ENCODE measurements around the gene AFG3L2. TPM values are rescaled to one million over a fixed set of nuclear protein-coding genes. Genes with fewer than 3 reads are reported as not detected.

The AFG3L2 gene
- total and polyA plus RNA-seq, 2 of the 13 experiments (the other 11 are each of a cell fraction or from before 2014, with no cell fraction given), result 28.6 to 86.9 TPM

GRCh38 chr18:12334366-12334808 lies 42.6 kb downstream of the AFG3L2 start:
- peaks cover 16 to 31% of the 10 kb centered on the region in 2 experiments; a peak in 4 of 5 replicates for H3K36me3 ChIP-seq (replicated peaks in 1 of 2; ENCODE audit: control insufficient read depth in 1 of 2, insufficient read depth in 2 of 2, low read length in 2 of 2)
- H3K27me3 ChIP-seq (ENCODE audit: control insufficient read depth in 1 of 2, insufficient read depth in 2 of 2, low read length in 2 of 2), result no peaks in the 10 kb centered on the region
- intact Hi-C loops (cut with micrococcal nuclease; ENCODE audit: unreplicated experiment) (no loop called here), in situ Hi-C loops (cut with HindIII; ENCODE audit: extremely low pct_ligation_motif_present, low pct_unique_long_range_greater_than_20kb) (no loop called here)
- ChIA-PET POLR2A (no interaction called here), CTCF (ENCODE audit: low intra/inter-chr PET ratio, low total read pairs) (no interaction called here)
- no peak for ATAC-seq
- DNase-seq (ENCODE audit: low spot score), result no peak
- WGBS (ENCODE audit: low lambda C conversion rate), result 95% methylated on average over 2 of the region's 2 CpGs
- no peak for FAIRE-seq
- H2AFZ ChIP-seq (ENCODE audit: low read length), result no peak overlapping the region
- BruUV-seq (replicated peaks), result no TSS peak
- H3K27ac ChIP-seq (ENCODE audit: extremely low read length, insufficient read depth, low read length), result no peak overlapping the region
- no peak overlapping the region for H3K4me3 ChIP-seq (replicated peaks in 1 of 3; ENCODE audit: insufficient read depth in 1 of 3, low read depth in 2 of 3, low read length in 3 of 3)
- peaks cover 19% of the 10 kb centered on the region for H4K20me1 ChIP-seq (ENCODE audit: insufficient read depth, low read length)
- peaks cover 23% of the 10 kb centered on the region for H3K4me1 ChIP-seq (ENCODE audit: insufficient read depth, low read length)
- no peaks in the 10 kb centered on the region for H3K9me3 ChIP-seq (ENCODE audit: low read length)
- H3K4me2 ChIP-seq (ENCODE audit: low read depth, low read length), result no peak overlapping the region
- H3K79me2 ChIP-seq (ENCODE audit: insufficient read depth, low read length), result no peaks in the 10 kb centered on the region
- no peak overlapping the region for H3K9ac ChIP-seq (ENCODE audit: insufficient read depth, low read depth, low read length)
- TF ChIP-seq ZSCAN31 (CRISPR knock-in tag; IDR thresholded peaks at IDR 0.05; ENCODE audit: low read depth) (no peak), CEBPZ (IDR thresholded peaks at IDR 0.05; ENCODE audit: low read length) (no peak), ZNF670 (CRISPR knock-in tag; IDR thresholded peaks at IDR 0.05; ENCODE audit: borderline replicate concordance) (no peak), ZC3H13 (CRISPR knock-in tag; IDR thresholded peaks at IDR 0.05) (no peak), HDAC2 (CRISPR knock-in tag; IDR thresholded peaks at IDR 0.05) (no peak), HOXD1 (CRISPR knock-in tag; IDR thresholded peaks at IDR 0.05) (no peak), ZBTB10 (CRISPR knock-in tag; IDR thresholded peaks at IDR 0.05; ENCODE audit: borderline replicate concordance) (no peak), ZNF547 (CRISPR knock-in tag; IDR thresholded peaks at IDR 0.05) (no peak), MXD3 (CRISPR knock-in tag; IDR thresholded peaks at IDR 0.05) (no peak), UBTF (CRISPR knock-in tag; IDR thresholded peaks at IDR 0.05) (no peak), HOXA3 (CRISPR knock-in tag; IDR thresholded peaks at IDR 0.05) (no peak), RORA (CRISPR knock-in tag; IDR thresholded peaks at IDR 0.05) (no peak), NFKBIZ (CRISPR knock-in tag; IDR thresholded peaks at IDR 0.05) (no peak), NFIB (CRISPR knock-in tag; IDR thresholded peaks at IDR 0.05; ENCODE audit: borderline replicate concordance) (no peak), ZNF570 (CRISPR knock-in tag; IDR thresholded peaks at IDR 0.05; ENCODE audit: borderline replicate concordance) (no peak), PREB (CRISPR knock-in tag; IDR thresholded peaks at IDR 0.05) (no peak)

Measured in HepG2 (cell line).